HepG2 (cell line): ENCODE measurements around the gene MTA1. TPM values are rescaled to one million over a fixed set of nuclear protein-coding genes. Genes with fewer than 3 reads are reported as not detected.
A peak's percentile ranks its signal among the peaks of the same experiment; 100 is the strongest.

Experiments used
- HNF1A ChIP-seq, 2 experiments: sonication (generic) in 1 of 2; formaldehyde crosslinking in 1 of 2; IDR thresholded peaks; 2 replicates each; pipeline versions ENCODE4 v1.4.0 to v1.6.1; 2016 to 2020; ENCODE audit warnings: borderline replicate concordance in 1 of 2, low read depth in 1 of 2, mild to moderate bottlenecking in 1 of 2, missing genetic modification reagents in 1 of 2
- NFKB2 ChIP-seq: sonication (generic); formaldehyde crosslinking; IDR thresholded peaks from 2 replicates; pipeline ENCODE4 v1.4.0; 2020; ENCODE audit warnings: missing genetic modification reagents, borderline replicate concordance
- TFDP2 ChIP-seq: sonication (generic); formaldehyde crosslinking; IDR thresholded peaks from 2 replicates; pipeline ENCODE4 v1.4.0; 2020; ENCODE audit warnings: missing genetic modification reagents
- YEATS4 ChIP-seq: sonication (generic); formaldehyde crosslinking; IDR thresholded peaks from 2 replicates; pipeline ENCODE4 v1.4.0; 2020; ENCODE audit warnings: missing genetic modification reagents, borderline replicate concordance
- ZFP36 ChIP-seq: fragments of 150-350 bp; IDR thresholded peaks from 2 replicates; pipeline ENCODE4 v1.6.1; 2018; ENCODE audit warnings: borderline replicate concordance, low read length, low read depth; ENCODE audit not compliant: partially characterized antibody
- ZFP90 ChIP-seq: sonication (generic); formaldehyde crosslinking; IDR thresholded peaks from 2 replicates; pipeline ENCODE4 v1.8.0; 2022; ENCODE audit warnings: missing genetic modification reagents, mild to moderate bottlenecking, inconsistent platforms, borderline replicate concordance
- ZNF407 ChIP-seq: sonication (generic); formaldehyde crosslinking; IDR thresholded peaks from one replicate; pipeline ENCODE4 v1.5.1; 2020; ENCODE audit warnings: mild to moderate bottlenecking, missing genetic modification reagents; ENCODE audit errors: not compliant biosample characterization
- ZNF616 ChIP-seq: sonication (generic); formaldehyde crosslinking; IDR thresholded peaks from 2 replicates; pipeline ENCODE4 v1.5.0; 2020; ENCODE audit warnings: low read depth, mild to moderate bottlenecking, missing genetic modification reagents
- ZNF776 ChIP-seq: sonication (generic); formaldehyde crosslinking; IDR thresholded peaks from 2 replicates; pipeline ENCODE4 v1.4.0; 2020; ENCODE audit warnings: mild to moderate bottlenecking, missing genetic modification reagents
- ZNF883 ChIP-seq: sonication (generic); formaldehyde crosslinking; IDR thresholded peaks from 2 replicates; pipeline ENCODE4 v1.5.1; 2020; ENCODE audit warnings: mild to moderate bottlenecking, missing genetic modification reagents; ENCODE audit errors: not compliant biosample characterization
- polyA plus RNA-seq, 8 experiments: library from polyadenylated mRNA; depleted of rRNA in 3 of 8; stranded (reverse) in 7 of 8; unstranded in 1 of 8; fragments of >200 nt; fragmentation: Illumina TruSeq in 4 of 8; extraction: Trizol in 4 of 8; gene quantifications; 2 replicates each; pipeline versions ENCODE4 v1.2.1 to v1.2.3, GENCODE V29; 2011 to 2016; ENCODE audit warnings: low read depth in 4 of 8, missing spikeins in 1 of 8, mixed read lengths in 1 of 8; ENCODE audit not compliant: insufficient read depth in 1 of 8
- total RNA-seq, 5 experiments: library from RNA; depleted of rRNA; stranded (reverse); fragments of >200 nt; fragmentation: Illumina TruSeq; extraction: Trizol; gene quantifications; 2 replicates each; pipeline ENCODE4 v1.2.3, GENCODE V29; 2016; ENCODE audit warnings: low read depth in 1 of 5

MTA1 gene
- total and polyA plus RNA-seq, 2 of the 13 experiments (the other 11 are each of a cell fraction or from before 2014, with no cell fraction given): 35.2 to 85.8 TPM

- TF ChIP-seq ZNF407 (no peak), ZNF616 (no peak), ZFP90 (CRISPR knock-in tag) (no peak), NFKB2 (CRISPR knock-in tag) (no peak), HNF1A (IDR thresholded peaks at IDR 0.05; ENCODE audit: low read depth) (no peak), HNF1A (CRISPR knock-in tag; IDR thresholded peaks at IDR 0.05; ENCODE audit: borderline replicate concordance) (0 out of 2 replicates have a peak, but pooled peaks have one; percentile 1), ZNF883 (no peak), TFDP2 (0 out of 2 replicates have a peak, but pooled peaks have one; percentile 15), YEATS4 (CRISPR knock-in tag) (no peak), ZFP36 (peak; percentile 66), ZNF776 (peak; percentile 20; the same call in 1 of the 2 replicates)
Measured at GRCh38 chr14:105498430-105499255, 79.0 kb downstream of the MTA1 start (continued).
